ENCODE measurements around the gene RBM8A.

Gene RBM8A

GRCh38 chr1:145898756-145899155, 28.5 kb downstream of the RBM8A start:
- no peaks in the 10 kb centered on the region for H3K27me3 ChIP-seq
- no peak overlapping the region for H3K4me3 ChIP-seq
- no peaks in the 10 kb centered on the region for H3K9me3 ChIP-seq
- H3K4me2 ChIP-seq: no peak overlapping the region
- H3K9ac ChIP-seq: no peak overlapping the region
- no peaks in the 10 kb centered on the region for H4K20me1 ChIP-seq
- no peak for TF ChIP-seq Cebpa-rat (IDR thresholded peaks at IDR 0.05)
- no peaks in the 10 kb centered on the region for H3K4me1 ChIP-seq
- no peaks in the 10 kb centered on the region for H3K36me3 ChIP-seq
- no peak overlapping the region for H3K27ac ChIP-seq

GRCh38 chr1:145897969-145898368, 29.3 kb downstream of the RBM8A start:
- H3K36me3 ChIP-seq: no peaks in the 10 kb centered on the region
- no peak overlapping the region for H3K4me3 ChIP-seq
- H3K9ac ChIP-seq: no peak overlapping the region
- no peaks in the 10 kb centered on the region for H4K20me1 ChIP-seq
- H3K27ac ChIP-seq: no peak overlapping the region
- no peaks in the 10 kb centered on the region for H3K9me3 ChIP-seq
- no peak overlapping the region for H3K4me2 ChIP-seq
- no peaks in the 10 kb centered on the region for H3K4me1 ChIP-seq
- no peak for TF ChIP-seq Cebpa-rat (IDR thresholded peaks at IDR 0.05)
- no peaks in the 10 kb centered on the region for H3K27me3 ChIP-seq

- Histone ChIP-seq H3K9me3 (no peaks in the 10 kb centered on the region), H4K20me1 (no peaks in the 10 kb centered on the region), H3K27ac (no peak overlapping the region), H3K4me1 (peaks cover 10% of the 10 kb centered on the region), H3K27me3 (no peaks in the 10 kb centered on the region), H3K9ac (no peak overlapping the region), H3K36me3 (no peaks in the 10 kb centered on the region), H3K4me3 (no peak overlapping the region), H3K4me2 (no peak overlapping the region)
- TF ChIP-seq Cebpa-rat (IDR thresholded peaks at IDR 0.05): no peak
These were observed 31.8 kb downstream of the RBM8A start for GRCh38 chr1:145895471-145895870.

GRCh38 chr1:145893306-145894055, 33.8 kb downstream of the RBM8A start:
- no peak overlapping the region for H3K9ac ChIP-seq
- H3K9me3 ChIP-seq: no peaks in the 10 kb centered on the region
- H3K36me3 ChIP-seq: no peaks in the 10 kb centered on the region
- peaks cover 10% of the 10 kb centered on the region for H3K4me1 ChIP-seq
- H3K27ac ChIP-seq: no peak overlapping the region
- no peaks in the 10 kb centered on the region for H4K20me1 ChIP-seq
- no peak overlapping the region for H3K4me3 ChIP-seq
- no peaks in the 10 kb centered on the region for H3K27me3 ChIP-seq
- TF ChIP-seq Cebpa-rat (IDR thresholded peaks at IDR 0.05): no peak
- no peak overlapping the region for H3K4me2 ChIP-seq

- Histone ChIP-seq H3K27me3 (no peaks in the 10 kb centered on the region), H3K4me3 (no peak overlapping the region), H3K9me3 (no peaks in the 10 kb centered on the region), H3K4me2 (peak overlapping the region; percentile 32; the same call in 1 of the 2 replicates), H3K36me3 (no peaks in the 10 kb centered on the region), H3K9ac (0 out of 2 replicates have a peak overlapping the region, but pooled peaks have one; percentile 35), H4K20me1 (no peaks in the 10 kb centered on the region), H3K27ac (no peak overlapping the region), H3K4me1 (peaks cover 10% of the 10 kb centered on the region)
- no peak for TF ChIP-seq Cebpa-rat (IDR thresholded peaks at IDR 0.05)
These were observed 34.7 kb downstream of the RBM8A start for GRCh38 chr1:145892486-145893087.

GRCh38 chr1:145891587-145892485, 35.4 kb downstream of the RBM8A start:
- Histone ChIP-seq H3K27ac (no peak overlapping the region), H3K27me3 (no peaks in the 10 kb centered on the region), H3K4me2 (peak overlapping the region; percentile 32), H3K36me3 (no peaks in the 10 kb centered on the region), H4K20me1 (no peaks in the 10 kb centered on the region), H3K4me1 (peaks cover 10% of the 10 kb centered on the region), H3K4me3 (no peak overlapping the region), H3K9ac (0 out of 2 replicates have a peak overlapping the region, but pooled peaks have one; percentile 35), H3K9me3 (no peaks in the 10 kb centered on the region)
- TF ChIP-seq Cebpa-rat (IDR thresholded peaks at IDR 0.05): no peak

GRCh38 chr1:145891143-145891542, 36.1 kb downstream of the RBM8A start:
- H3K9ac ChIP-seq: no peak overlapping the region
- H3K4me2 ChIP-seq: no peak overlapping the region
- peaks cover 10% of the 10 kb centered on the region for H3K4me1 ChIP-seq
- H3K9me3 ChIP-seq: no peaks in the 10 kb centered on the region
- H3K4me3 ChIP-seq: no peak overlapping the region
- no peak overlapping the region for H3K27ac ChIP-seq
- H4K20me1 ChIP-seq: no peaks in the 10 kb centered on the region
- no peaks in the 10 kb centered on the region for H3K36me3 ChIP-seq
- H3K27me3 ChIP-seq: no peaks in the 10 kb centered on the region
- TF ChIP-seq Cebpa-rat (IDR thresholded peaks at IDR 0.05): no peak

GRCh38 chr1:145889722-145890121, 37.6 kb downstream of the RBM8A start:
- Histone ChIP-seq H3K4me2 (no peak overlapping the region), H3K27me3 (peaks cover 8% of the 10 kb centered on the region), H3K9ac (no peak overlapping the region), H4K20me1 (no peaks in the 10 kb centered on the region), H3K9me3 (no peaks in the 10 kb centered on the region), H3K4me1 (peaks cover 18% of the 10 kb centered on the region), H3K27ac (no peak overlapping the region), H3K36me3 (no peaks in the 10 kb centered on the region), H3K4me3 (no peak overlapping the region)
- no peak for TF ChIP-seq Cebpa-rat (IDR thresholded peaks at IDR 0.05)

GRCh38 chr1:145887631-145888030, 39.7 kb downstream of the RBM8A start:
- Histone ChIP-seq H3K4me2 (no peak overlapping the region), H3K4me1 (peaks cover 18% of the 10 kb centered on the region), H3K9me3 (no peaks in the 10 kb centered on the region), H3K36me3 (no peaks in the 10 kb centered on the region), H4K20me1 (no peaks in the 10 kb centered on the region), H3K27ac (no peak overlapping the region), H3K27me3 (peaks cover 9% of the 10 kb centered on the region), H3K9ac (no peak overlapping the region), H3K4me3 (no peak overlapping the region)
- no peak for TF ChIP-seq Cebpa-rat (IDR thresholded peaks at IDR 0.05)
